GM23338 (cell line): Measurements from ENCODE around the gene PGP. TPM values are rescaled to one million over a fixed set of nuclear protein-coding genes. Genes with fewer than 3 reads are reported as not detected.
A peak's percentile ranks its signal among the peaks of the same experiment; 100 is the strongest.

ENCODE experiments used
- ATAC-seq: fragments of 200-7000 bp; cut with Tn5 transposase; 3 replicates; pipeline ENCODE4 v1.9.1; 2020
- DNase-seq: peaks from one replicate; pipeline ENCODE4 v3.0.0-alpha.2; 2015; ENCODE audit warnings: low spot score
- H2AFZ ChIP-seq: fragments of 200-600 bp; sonication (generic); 2 replicates; pipeline ENCODE4 v1.8.0; 2016; ENCODE audit warnings: antibody characterized with exemption, mild to moderate bottlenecking, moderate library complexity
- H3F3A ChIP-seq: fragments of 200-600 bp; sonication (generic); replicated peaks from 2 replicates; pipeline ENCODE4 v1.8.0; 2017; ENCODE audit warnings: antibody characterized with exemption, mixed run types, low read depth
- H3K27ac ChIP-seq: fragments of 200-600 bp; sonication (generic); 2 replicates; pipeline ENCODE4 v1.6.1; 2016; ENCODE audit warnings: low read depth
- H3K27me3 ChIP-seq: fragments of 200-600 bp; sonication (generic); 2 replicates; pipeline ENCODE4 v1.8.0; 2016; ENCODE audit warnings: mild to moderate bottlenecking, mixed run types, moderate library complexity; ENCODE audit not compliant: insufficient read depth
- H3K36me3 ChIP-seq: fragments of 200-600 bp; sonication (generic); 2 replicates; pipeline ENCODE4 v1.8.0; 2016; ENCODE audit warnings: mild to moderate bottlenecking; ENCODE audit not compliant: insufficient read depth
- H3K4me1 ChIP-seq: fragments of 200-600 bp; sonication (generic); 2 replicates; pipeline ENCODE4 v1.8.0; 2016; ENCODE audit warnings: mild to moderate bottlenecking, moderate library complexity; ENCODE audit not compliant: insufficient read depth
- H3K4me2 ChIP-seq: fragments of 200-600 bp; sonication (generic); 2 replicates; pipeline ENCODE4 v1.7.1; 2017; ENCODE audit warnings: mixed run types
- H3K4me3 ChIP-seq: fragments of 200-600 bp; sonication (generic); 2 replicates; pipeline ENCODE4 v1.6.1; 2016; ENCODE audit warnings: mixed run types
- H3K79me2 ChIP-seq: fragments of 200-600 bp; sonication (generic); replicated peaks from 2 replicates; pipeline ENCODE4 v1.8.0; 2017; ENCODE audit warnings: mild to moderate bottlenecking; ENCODE audit not compliant: insufficient read depth
- H3K9me2 ChIP-seq: fragments of 200-600 bp; sonication (generic); 2 replicates; pipeline ENCODE4 v1.8.0; 2017; ENCODE audit not compliant: insufficient read depth
- H4K20me1 ChIP-seq: fragments of 200-600 bp; sonication (generic); replicated peaks from 2 replicates; pipeline ENCODE4 v1.8.0; 2017; ENCODE audit warnings: mild to moderate bottlenecking; ENCODE audit not compliant: insufficient read depth
- H3K27ac Mint-ChIP-seq: 2 replicates; pipeline ENCODE4 v1.8.0; 2020; ENCODE audit warnings: inconsistent platforms, mild to moderate bottlenecking, moderate library complexity, mixed read lengths
- H3K27me3 Mint-ChIP-seq: 3 replicates; pipeline ENCODE4 v1.8.0; 2022; ENCODE audit warnings: low read depth, mild to moderate bottlenecking, moderate library complexity, mixed read lengths, inconsistent platforms; ENCODE audit not compliant: insufficient read depth, poor library complexity
- H3K36me3 Mint-ChIP-seq: 3 replicates; pipeline ENCODE4 v1.8.0; 2021; ENCODE audit warnings: low read depth, mild to moderate bottlenecking, inconsistent platforms, moderate library complexity, mixed read lengths
- H3K4me1 Mint-ChIP-seq: 3 replicates; pipeline ENCODE4 v1.8.0; 2020; ENCODE audit warnings: mild to moderate bottlenecking, inconsistent platforms, mixed read lengths
- H3K4me3 Mint-ChIP-seq: 3 replicates; pipeline ENCODE4 v1.8.0; 2021; ENCODE audit warnings: moderate library complexity, mild to moderate bottlenecking, inconsistent platforms, mixed read lengths
- H3K9me3 Mint-ChIP-seq: 3 replicates; pipeline ENCODE4 v1.8.0; 2020; ENCODE audit warnings: moderate library complexity, mild to moderate bottlenecking, inconsistent platforms, mixed read lengths
- CTCF ChIP-seq, 2 experiments: fragments of 200-600 bp in 1 of 2; sonication (generic) in 1 of 2; conservative IDR thresholded peaks; 2 replicates each; pipeline versions ENCODE4 v1.5.1 to v1.6.1; 2016 to 2017; ENCODE audit warnings: antibody characterized with exemption in 2 of 2, low read depth in 2 of 2, mild to moderate bottlenecking in 2 of 2, moderate library complexity in 1 of 2
- EZH2phosphoT487 ChIP-seq: fragments of 200-600 bp; sonication (generic); IDR thresholded peaks from one replicate; pipeline ENCODE4 v1.8.1; 2018; ENCODE audit warnings: antibody characterized with exemption; ENCODE audit not compliant: unreplicated experiment
- NANOG ChIP-seq: IDR thresholded peaks from 2 replicates; pipeline ENCODE4 v1.6.1; 2016; ENCODE audit warnings: antibody characterized with exemption, borderline replicate concordance
- POLR2AphosphoS5 ChIP-seq: IDR thresholded peaks from 2 replicates; pipeline ENCODE4 v1.6.1; 2016; ENCODE audit warnings: antibody characterized with exemption, low read depth
- REST ChIP-seq: IDR thresholded peaks from one replicate; pipeline ENCODE4 v1.6.1; 2018; ENCODE audit warnings: antibody characterized with exemption; ENCODE audit not compliant: unreplicated experiment
- STAT1 ChIP-seq: IDR thresholded peaks from one replicate; pipeline ENCODE4 v1.6.1; 2016; ENCODE audit warnings: antibody characterized with exemption; ENCODE audit not compliant: unreplicated experiment
- ZNF114 ChIP-seq: fragments of 250-450 bp; sonication (Bioruptor Pico); IDR thresholded peaks from 2 replicates; pipeline ENCODE4 v1.5.0; 2020; ENCODE audit warnings: mild to moderate bottlenecking, moderate library complexity
- polyA plus RNA-seq: library from polyadenylated mRNA; unstranded; fragments of >200 nt; fragmentation: Nextera tagmentation; extraction: Ambion mirVana; gene quantifications from 2 replicates; pipeline ENCODE4 v1.2.1, GENCODE V29; 2016
- total RNA-seq: library from RNA; depleted of rRNA; stranded (reverse); fragments of >200 nt; shearing (Covaris generic); gene quantifications from 2 replicates; pipeline ENCODE4 v1.2.3, GENCODE V29; 2014
- TF ChIP-seq, protein P1 (sequence below): IDR thresholded peaks from 2 replicates; pipeline ENCODE4 v1.6.1; 2016; ENCODE audit warnings: antibody characterized with exemption

PGP gene
- total and polyA plus RNA-seq, 2 experiments from 2014 or later: 44.4 to 80.3 TPM

- TF ChIP-seq CTCF (conservative IDR thresholded peaks at IDR 0.05; ENCODE audit: low read depth in 2 of 2) (no peak), REST (no peak), POLR2AphosphoS5 (no peak), STAT1 (no peak), NANOG (no peak), EZH2phosphoT487 (no peak)
- TF ChIP-seq, protein P1, sequence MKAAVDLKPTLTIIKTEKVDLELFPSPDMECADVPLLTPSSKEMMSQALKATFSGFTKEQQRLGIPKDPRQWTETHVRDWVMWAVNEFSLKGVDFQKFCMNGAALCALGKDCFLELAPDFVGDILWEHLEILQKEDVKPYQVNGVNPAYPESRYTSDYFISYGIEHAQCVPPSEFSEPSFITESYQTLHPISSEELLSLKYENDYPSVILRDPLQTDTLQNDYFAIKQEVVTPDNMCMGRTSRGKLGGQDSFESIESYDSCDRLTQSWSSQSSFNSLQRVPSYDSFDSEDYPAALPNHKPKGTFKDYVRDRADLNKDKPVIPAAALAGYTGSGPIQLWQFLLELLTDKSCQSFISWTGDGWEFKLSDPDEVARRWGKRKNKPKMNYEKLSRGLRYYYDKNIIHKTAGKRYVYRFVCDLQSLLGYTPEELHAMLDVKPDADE: no peak
Measured at GRCh38 chr16:2181952-2182351, 32.7 kb downstream of the PGP start (continued).

DNA sequence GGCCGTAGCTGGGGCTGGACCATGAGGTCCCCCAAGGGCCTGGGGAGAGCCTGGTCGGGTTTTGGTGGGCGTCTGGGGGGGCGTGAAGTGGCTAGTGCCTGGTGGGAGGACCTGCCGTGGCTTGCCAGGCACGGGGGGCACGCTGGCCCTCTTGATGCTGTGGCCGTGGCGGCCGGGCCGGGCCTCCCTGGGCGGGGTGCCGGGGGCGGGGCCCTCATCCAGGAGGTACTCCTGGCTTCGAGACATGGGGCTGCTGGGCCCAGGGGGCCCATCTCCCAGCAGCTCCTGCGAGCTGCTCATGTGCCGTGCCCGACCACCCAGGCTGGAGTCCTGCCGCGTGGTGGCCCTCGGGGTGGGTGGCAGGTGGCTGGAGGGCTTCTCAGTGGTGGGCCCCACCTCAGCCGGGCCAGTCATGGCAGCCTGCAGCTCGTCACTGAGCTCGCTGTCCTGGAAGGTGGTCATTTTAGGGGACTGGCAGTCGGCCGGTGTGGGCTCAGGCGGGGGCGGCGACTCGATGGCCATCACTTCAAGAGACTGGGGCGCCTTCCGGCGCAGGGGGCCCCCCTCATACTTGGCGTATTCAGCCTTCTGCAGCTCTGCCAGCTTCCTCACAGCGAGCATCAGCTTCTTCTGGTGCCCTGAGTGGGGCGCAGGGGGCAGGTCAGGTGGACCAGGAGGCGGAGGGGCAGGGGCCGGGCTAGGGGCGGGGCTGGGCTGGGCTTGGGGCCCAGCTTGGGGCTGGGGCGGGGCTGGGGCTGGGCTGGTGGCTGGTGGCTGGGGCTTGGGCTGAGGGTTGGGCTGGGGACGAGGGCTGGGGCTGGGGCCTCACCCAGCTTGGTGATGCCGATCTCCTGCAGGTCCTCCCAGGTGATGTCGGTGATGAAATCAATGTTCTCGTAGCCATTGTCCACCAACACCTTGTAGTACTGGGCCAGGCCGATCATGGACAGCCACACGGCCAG is 33.4 kb downstream of the PGP start:
- Histone ChIP-seq H2AFZ (no peak overlapping the region), H3K27me3 (no peaks in the 10 kb centered on the region), H3F3A (0 out of 2 replicates have a peak, but pooled peaks cover 10% of the 10 kb centered on the region), H3K4me1 (no peaks in the 10 kb centered on the region), H3K79me2 (no peaks in the 10 kb centered on the region), H3K9me2 (no peaks in the 10 kb centered on the region), H3K36me3 (no peaks in the 10 kb centered on the region), H3K4me2 (no peak overlapping the region), H4K20me1 (no peaks in the 10 kb centered on the region; the same call in 1 of the 2 replicates), H3K4me3 (no peak overlapping the region), H3K27ac (no peak overlapping the region)
- peaks cover 6% of the 10 kb centered on the region for H3K4me1 Mint-ChIP-seq
- H3K4me3 Mint-ChIP-seq: no peak overlapping the region
- H3K36me3 Mint-ChIP-seq: peaks cover 5% of the 10 kb centered on the region
- DNase-seq: peak; percentile 51
- H3K27ac Mint-ChIP-seq: no peak overlapping the region
- peak; percentile 38 for ATAC-seq
- H3K9me3 Mint-ChIP-seq: no peaks in the 10 kb centered on the region
- H3K27me3 Mint-ChIP-seq: peaks cover 21% of the 10 kb centered on the region
- TF ChIP-seq, protein P1: no peak
- TF ChIP-seq CTCF (conservative IDR thresholded peaks at IDR 0.05; ENCODE audit: low read depth in 2 of 2) (no peak), ZNF114 (no peak), POLR2AphosphoS5 (no peak), NANOG (no peak)
